Neural progenitor cell (in vitro differentiated cells): Measurements from ENCODE around the gene CDH26. TPM values are rescaled to one million over a fixed set of nuclear protein-coding genes. Genes with fewer than 3 reads are reported as not detected.
A peak's percentile ranks its signal among the peaks of the same experiment; 100 is the strongest.

ENCODE experiments used
- DNase-seq: peaks from one replicate; pipeline ENCODE4 v3.0.0-alpha.2; 2016; ENCODE audit warnings: low spot score
- H2AFZ ChIP-seq: fragments of 200-600 bp; sonication (generic); replicated peaks from 2 replicates; pipeline ENCODE4 v1.6.1; 2016; ENCODE audit warnings: antibody characterized with exemption
- H3F3A ChIP-seq: fragments of 200-600 bp; sonication (generic); 2 replicates; pipeline ENCODE4 v1.6.1; 2016; ENCODE audit warnings: antibody characterized with exemption, low read depth
- H3K27ac ChIP-seq: fragments of 200-600 bp; sonication (generic); 2 replicates; pipeline ENCODE4 v1.5.1; 2016; ENCODE audit warnings: mild to moderate bottlenecking
- H3K27me3 ChIP-seq: fragments of 200-600 bp; sonication (generic); 2 replicates; pipeline ENCODE4 v1.6.1; 2016; ENCODE audit warnings: mild to moderate bottlenecking, moderate library complexity
- H3K36me3 ChIP-seq: fragments of 200-600 bp; sonication (generic); 2 replicates; pipeline ENCODE4 v1.5.1; 2016
- H3K4me1 ChIP-seq: fragments of 200-600 bp; sonication (generic); 2 replicates; pipeline ENCODE4 v1.6.1; 2016; ENCODE audit warnings: mixed run types
- H3K4me2 ChIP-seq: fragments of 200-600 bp; sonication (generic); 2 replicates; pipeline ENCODE4 v1.6.1; 2016
- H3K4me3 ChIP-seq: fragments of 200-600 bp; sonication (generic); 2 replicates; pipeline ENCODE4 v1.5.1; 2016
- H3K79me2 ChIP-seq: fragments of 200-600 bp; sonication (generic); 2 replicates; pipeline ENCODE4 v1.6.1; 2016; ENCODE audit warnings: low read depth
- H3K9ac ChIP-seq: fragments of 200-600 bp; sonication (generic); 2 replicates; pipeline ENCODE4 v1.6.1; 2016
- H3K9me3 ChIP-seq: fragments of 200-600 bp; sonication (generic); 2 replicates; pipeline ENCODE4 v1.5.1; 2016; ENCODE audit warnings: low read depth
- H4K20me1 ChIP-seq: fragments of 200-600 bp; sonication (generic); 2 replicates; pipeline ENCODE4 v1.6.1; 2016; ENCODE audit warnings: low read depth
- H3K27ac Mint-ChIP-seq: 3 replicates; pipeline ENCODE4 v1.8.0; 2021; ENCODE audit warnings: mixed read lengths
- H3K27me3 Mint-ChIP-seq: 2 replicates; pipeline ENCODE4 v1.8.0; 2022; ENCODE audit warnings: low read depth, mild to moderate bottlenecking, inconsistent platforms, moderate library complexity, mixed read lengths; ENCODE audit not compliant: insufficient read depth
- H3K36me3 Mint-ChIP-seq: 3 replicates; pipeline ENCODE4 v1.8.0; 2021; ENCODE audit warnings: mixed read lengths
- H3K4me1 Mint-ChIP-seq: 3 replicates; pipeline ENCODE4 v1.8.0; 2021; ENCODE audit warnings: mixed read lengths
- H3K4me3 Mint-ChIP-seq: 3 replicates; pipeline ENCODE4 v1.8.0; 2021; ENCODE audit warnings: mild to moderate bottlenecking, moderate library complexity, mixed read lengths
- H3K9me3 Mint-ChIP-seq: 3 replicates; pipeline ENCODE4 v1.8.0; 2020; ENCODE audit warnings: mixed read lengths
- CTCF ChIP-seq: fragments of 200-600 bp; sonication (generic); IDR thresholded peaks from 2 replicates; pipeline ENCODE4 v1.5.1; 2017; ENCODE audit warnings: antibody characterized with exemption, mild to moderate bottlenecking
- EZH2 ChIP-seq: fragments of 200-600 bp; sonication (generic); IDR thresholded peaks from 2 replicates; pipeline ENCODE4 v1.6.1; 2017; ENCODE audit warnings: antibody characterized with exemption, mild to moderate bottlenecking, moderate library complexity
- EZH2phosphoT487 ChIP-seq: fragments of 200-600 bp; sonication (generic); IDR thresholded peaks from 2 replicates; pipeline ENCODE4 v1.6.1; 2017; ENCODE audit warnings: antibody characterized with exemption
- total RNA-seq: library from RNA; depleted of rRNA; stranded (reverse); fragments of >200 nt; gene quantifications from 2 replicates; pipeline ENCODE4 v1.2.3, GENCODE V29; 2015; ENCODE audit warnings: low replicate concordance

Gene CDH26
- total RNA-seq, 1 donor from 2014 or later, result not detected

- no peak for DNase-seq
- TF ChIP-seq EZH2 (no peak), EZH2phosphoT487 (no peak), CTCF (no peak)
- H3K4me3 Mint-ChIP-seq, result no peak overlapping the region
- H3K9me3 ChIP-seq, result no peaks in the 10 kb centered on the region
- no peaks in the 10 kb centered on the region for H3F3A ChIP-seq
- H3K4me3 ChIP-seq, result no peak overlapping the region
- no peaks in the 10 kb centered on the region for H3K27me3 Mint-ChIP-seq
- H3K9ac ChIP-seq, result no peak overlapping the region
- H3K27ac Mint-ChIP-seq, result no peak overlapping the region
- no peaks in the 10 kb centered on the region for H3K9me3 Mint-ChIP-seq
- peaks cover 14% of the 10 kb centered on the region for H3K4me1 Mint-ChIP-seq
- H3K4me2 ChIP-seq, result no peak overlapping the region
- no peaks in the 10 kb centered on the region for H3K4me1 ChIP-seq
- H3K27me3 ChIP-seq, result peaks cover 22% of the 10 kb centered on the region
- H2AFZ ChIP-seq, result no peak overlapping the region
- H3K36me3 Mint-ChIP-seq, result no peaks in the 10 kb centered on the region
- H3K79me2 ChIP-seq, result no peaks in the 10 kb centered on the region
- H4K20me1 ChIP-seq, result no peaks in the 10 kb centered on the region
- no peaks in the 10 kb centered on the region for H3K36me3 ChIP-seq
- H3K27ac ChIP-seq, result no peak overlapping the region
Measured at GRCh38 chr20:59925899-59926298, 32.3 kb upstream of the CDH26 start.

GRCh38 chr20:59931511-59932312 lies 26.5 kb upstream of the CDH26 start:
- no peak overlapping the region for H3K27ac Mint-ChIP-seq
- DNase-seq, result no peak
- Histone ChIP-seq H3K4me3 (no peak overlapping the region), H3K9ac (no peak overlapping the region), H3K4me2 (no peak overlapping the region), H3K9me3 (no peaks in the 10 kb centered on the region), H3K4me1 (no peaks in the 10 kb centered on the region), H3K36me3 (no peaks in the 10 kb centered on the region), H3F3A (no peaks in the 10 kb centered on the region), H2AFZ (no peak overlapping the region), H3K27ac (no peak overlapping the region), H3K79me2 (no peaks in the 10 kb centered on the region), H3K27me3 (peaks cover 36% of the 10 kb centered on the region), H4K20me1 (no peaks in the 10 kb centered on the region)
- peaks cover 18% of the 10 kb centered on the region for H3K4me1 Mint-ChIP-seq
- no peaks in the 10 kb centered on the region for H3K9me3 Mint-ChIP-seq
- peaks cover 6% of the 10 kb centered on the region for H3K27me3 Mint-ChIP-seq
- H3K36me3 Mint-ChIP-seq, result no peaks in the 10 kb centered on the region
- no peak for TF ChIP-seq EZH2phosphoT487
- TF ChIP-seq EZH2, result no peak
- TF ChIP-seq CTCF, result no peak
- peak overlapping the region; percentile 51 for H3K4me3 Mint-ChIP-seq

GRCh38 chr20:59932616-59933295 lies 25.5 kb upstream of the CDH26 start:
- no peaks in the 10 kb centered on the region for H3K36me3 ChIP-seq
- no peak overlapping the region for H3K4me3 Mint-ChIP-seq
- no peak overlapping the region for H3K9ac ChIP-seq
- TF ChIP-seq EZH2phosphoT487, result no peak
- TF ChIP-seq EZH2, result no peak
- TF ChIP-seq CTCF, result no peak
- peaks cover 21% of the 10 kb centered on the region for H3K4me1 Mint-ChIP-seq
- DNase-seq, result no peak
- H3K27me3 Mint-ChIP-seq, result peaks cover 6% of the 10 kb centered on the region
- no peaks in the 10 kb centered on the region for H3K9me3 Mint-ChIP-seq
- H3K4me3 ChIP-seq, result no peak overlapping the region
- H3K27me3 ChIP-seq, result peaks cover 46% of the 10 kb centered on the region
- no peak overlapping the region for H3K27ac ChIP-seq
- no peak overlapping the region for H2AFZ ChIP-seq
- no peak overlapping the region for H3K27ac Mint-ChIP-seq
- H3K9me3 ChIP-seq, result no peaks in the 10 kb centered on the region
- H3F3A ChIP-seq, result no peaks in the 10 kb centered on the region
- H3K36me3 Mint-ChIP-seq, result no peaks in the 10 kb centered on the region
- H4K20me1 ChIP-seq, result no peaks in the 10 kb centered on the region
- H3K79me2 ChIP-seq, result no peaks in the 10 kb centered on the region
- H3K4me1 ChIP-seq, result no peaks in the 10 kb centered on the region
- no peak overlapping the region for H3K4me2 ChIP-seq
